K562 (cell line): ENCODE data around the gene TAF8. TPM values are rescaled to one million over a fixed set of nuclear protein-coding genes. Genes with fewer than 3 reads are reported as not detected.

Experiments
- BCL6 ChIP-seq: fragments of 250-450 bp; sonication (Bioruptor Pico); IDR thresholded peaks from 2 replicates; pipeline ENCODE4 v1.4.0; 2020
- BCOR ChIP-seq: fragments of 450-650 bp; IDR thresholded peaks from 2 replicates; pipeline ENCODE4 v1.6.1; 2016
- ETV6 ChIP-seq, 3 experiments: fragments of 150-350 bp in 1 of 3; sonication (generic) in 1 of 3; formaldehyde crosslinking in 1 of 3; IDR thresholded peaks; 2 replicates each; pipeline versions ENCODE4 v1.6.1 to v1.8.0; 2014 to 2022; ENCODE audit warnings: borderline replicate concordance in 2 of 3, low read depth in 2 of 3, antibody characterized with exemption in 1 of 3, low read length in 1 of 3, mild to moderate bottlenecking in 1 of 3, missing genetic modification reagents in 1 of 3
- FOSL1 ChIP-seq: fragments of 200-800 bp; sonication (Bioruptor generic); conservative IDR thresholded peaks from 2 replicates; pipeline ENCODE4 v1.6.1; 2016; ENCODE audit warnings: missing genetic modification characterization, missing compliant biosample characterization
- GTF3C2 ChIP-seq: IDR thresholded peaks from 3 replicates; pipeline ENCODE4 v1.6.1; 2011; ENCODE audit warnings: borderline replicate concordance, mild to moderate bottlenecking, moderate library complexity; ENCODE audit not compliant: insufficient read length; ENCODE audit errors: extremely low read depth
- HDAC2 ChIP-seq: fragments of 450-650 bp; IDR thresholded peaks from 2 replicates; pipeline ENCODE4 v1.6.1; 2016; ENCODE audit warnings: mild to moderate bottlenecking
- MBD2 ChIP-seq: sonication (generic); IDR thresholded peaks from 2 replicates; pipeline ENCODE4 v1.6.1; 2016; ENCODE audit warnings: low read depth, borderline replicate concordance
- SMAD1 ChIP-seq: fragments of 150-350 bp; IDR thresholded peaks from 2 replicates; pipeline ENCODE4 v1.6.1; 2014; ENCODE audit warnings: low read length, low read depth; ENCODE audit not compliant: partially characterized antibody
- SMARCA4 ChIP-seq: fragments of 450-650 bp; IDR thresholded peaks from 2 replicates; pipeline ENCODE4 v1.6.1; 2016
- SPI1 ChIP-seq: IDR thresholded peaks from 2 replicates; pipeline ENCODE4 v1.6.1; 2011; ENCODE audit warnings: low read depth, low read length, control low read depth, borderline replicate concordance
- TFAM ChIP-seq: fragments of 250-450 bp; sonication (Bioruptor Pico); conservative IDR thresholded peaks from 2 replicates; pipeline ENCODE4 v1.5.0; 2021; ENCODE audit warnings: mild to moderate bottlenecking, moderate library complexity
- ZC3H11A ChIP-seq: IDR thresholded peaks from 2 replicates; pipeline ENCODE4 v1.6.1; 2012; ENCODE audit warnings: low read depth, low read length, improper control_type of control experiment
- ZHX1 ChIP-seq: fragments of 150-350 bp; conservative IDR thresholded peaks from 2 replicates; pipeline ENCODE4 v1.6.1; 2014; ENCODE audit warnings: low read length
- ZNF316 ChIP-seq: fragments of 450-650 bp; IDR thresholded peaks from 2 replicates; pipeline ENCODE4 v1.6.1; 2016
- ZNF592 ChIP-seq: fragments of 450-650 bp; IDR thresholded peaks from 2 replicates; pipeline ENCODE4 v1.6.1; 2017; ENCODE audit warnings: antibody characterized with exemption, mild to moderate bottlenecking
- ZSCAN29 ChIP-seq: fragments of 450-650 bp; IDR thresholded peaks from 2 replicates; pipeline ENCODE4 v1.6.1; 2017
- polyA plus RNA-seq, 8 experiments: library from polyadenylated mRNA; depleted of rRNA in 4 of 8; stranded (reverse) in 5 of 8; unstranded in 3 of 8; fragments of >200 nt; fragmentation: Nextera tagmentation in 2 of 8; fragmentation: Illumina TruSeq in 1 of 8; extraction: Ambion mirVana in 2 of 8; extraction: Trizol in 1 of 8; gene quantifications; 2 replicates each; pipeline versions ENCODE4 v1.2.1 to v1.2.3, GENCODE V29; 2011 to 2014; ENCODE audit warnings: inconsistent platforms in 1 of 8, missing spikeins in 1 of 8
- total RNA-seq, 7 experiments: library from RNA; depleted of rRNA in 6 of 7; stranded (reverse); fragments of >200 nt in 6 of 7; fragmentation: Illumina TruSeq in 2 of 7; extraction: Trizol in 2 of 7; gene quantifications; 2 replicates each; pipeline versions ENCODE4 v1.2.1 to v1.2.3, GENCODE V29; 2011 to 2021; ENCODE audit warnings: low replicate concordance in 1 of 7

TAF8 gene
- total and polyA plus RNA-seq, 9 of the 15 experiments (the other 6 are each of a cell fraction or from before 2014, with no cell fraction given), result 29.4 to 84.0 (median 52.6) TPM

- no peak for TF ChIP-seq BCL6 (CRISPR knock-in tag)
- TF ChIP-seq BCOR, result no peak
- no peak for TF ChIP-seq TFAM (CRISPR knock-in tag)
- TF ChIP-seq GTF3C2, result no peak
- TF ChIP-seq ETV6 (IDR thresholded peaks at IDR 0.05; ENCODE audit: borderline replicate concordance in 1 of 2, low read depth in 2 of 2, low read length in 1 of 2), result no peak
- no peak for TF ChIP-seq ETV6 (CRISPR knock-in tag; IDR thresholded peaks at IDR 0.05; ENCODE audit: borderline replicate concordance)
- no peak for TF ChIP-seq ZNF316
- TF ChIP-seq ZNF592, result peak; percentile 51; the same call in 1 of the 2 replicates
- no peak for TF ChIP-seq ZSCAN29
- no peak for TF ChIP-seq MBD2
- no peak for TF ChIP-seq ZHX1
- no peak for TF ChIP-seq HDAC2
- no peak for TF ChIP-seq SMAD1
- 0 out of 2 replicates have a peak, but pooled peaks have one; percentile 24 for TF ChIP-seq FOSL1 (tag)
- TF ChIP-seq ZC3H11A, result no peak
- TF ChIP-seq SPI1, result 0 out of 2 replicates have a peak, but pooled peaks have one; percentile 7
- no peak for TF ChIP-seq SMARCA4
Measured at GRCh38 chr6:42025066-42025844, 25.1 kb upstream of the TAF8 start (continued).
